ENCODE results near the gene FEM1A. TPM values are rescaled to one million over a fixed set of nuclear protein-coding genes. Genes with fewer than 3 reads are reported as not detected.
"Not testable (repeated sequence)": the region's sequence is repeated elsewhere in the genome, so short reads cannot be mapped to it uniquely, and the experiment has no call there.

The FEM1A gene
- total RNA-seq, 1 donor from 2014 or later, result 47.0 TPM

DNA sequence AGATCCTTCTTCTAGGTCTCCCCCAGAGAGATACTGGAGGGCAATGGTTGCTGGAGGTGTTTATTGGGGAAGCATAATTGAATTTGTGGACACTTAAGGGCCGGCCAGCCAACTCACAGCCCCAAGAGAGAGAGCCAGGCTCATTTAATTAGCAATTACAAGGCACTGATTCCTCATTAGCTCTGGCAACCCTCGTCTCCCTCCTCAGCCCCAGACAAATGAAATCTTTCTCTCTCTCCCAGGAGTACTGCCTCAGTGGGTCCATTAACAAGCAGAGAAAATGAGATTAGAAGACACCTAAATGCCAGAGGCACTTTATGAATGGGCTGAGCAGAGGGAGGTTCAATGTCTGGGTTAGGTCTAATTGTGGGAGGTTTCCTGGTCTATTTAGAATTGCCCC, 19.0 kb upstream of the FEM1A start:
- no peak for ATAC-seq
- intact Hi-C loops (cut with DNase I), result no loop called here

DNA sequence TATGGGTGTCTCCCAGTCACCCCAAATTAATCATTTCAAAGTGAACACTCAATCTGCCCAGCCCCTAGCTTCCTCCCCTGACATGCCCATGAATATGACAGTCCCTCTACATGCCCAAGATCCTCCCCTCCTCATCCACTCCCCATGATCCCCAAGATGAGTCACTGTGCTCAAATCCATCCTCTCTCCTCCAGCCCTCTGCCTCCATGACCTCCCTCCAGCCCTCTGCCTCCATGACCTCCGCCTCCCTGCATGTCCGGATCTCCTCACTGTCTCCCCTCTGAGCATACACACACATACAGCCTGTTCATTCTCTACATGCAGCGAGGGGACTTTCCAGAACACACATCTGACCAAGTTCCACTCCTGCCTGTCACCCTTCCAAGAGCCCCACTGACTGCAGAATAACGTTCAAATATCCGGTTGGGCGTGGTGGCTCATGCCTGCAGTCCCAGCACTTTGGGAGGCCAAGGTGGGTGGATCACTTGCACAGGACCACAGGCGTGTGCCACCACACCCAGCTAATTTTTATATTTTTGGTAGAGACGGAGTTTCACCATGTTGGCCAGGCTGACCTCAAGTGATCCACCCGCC, 18.4 kb upstream of the FEM1A start:
- DNase-seq (ENCODE audit: missing footprints), result no peak
- intact Hi-C loops (cut with DNase I), result no loop called here
- ATAC-seq, result no peak

More for the DNA sequence above, 19.0 kb upstream of the FEM1A start:
- no peak for DNase-seq (ENCODE audit: missing footprints)

DNA sequence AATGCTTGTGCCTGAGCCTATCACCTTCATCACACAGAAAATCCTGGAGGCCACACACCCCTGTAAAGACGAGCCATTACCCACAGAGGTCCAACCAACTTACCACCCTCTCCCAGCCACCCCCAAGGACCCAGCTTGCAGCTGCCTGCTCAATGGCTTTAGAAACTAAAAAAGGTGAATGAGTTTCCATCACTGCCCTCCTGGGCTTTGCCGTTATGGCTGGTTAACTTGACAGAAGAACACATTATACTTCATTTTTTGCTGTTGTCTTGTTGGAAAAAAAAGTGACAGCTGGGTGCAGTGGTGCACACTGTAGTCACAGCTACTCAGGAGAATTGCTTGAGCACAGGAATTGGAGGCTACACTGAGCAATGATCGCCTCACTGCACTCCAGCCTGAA, 17.4 kb upstream of the FEM1A start:
- DNase-seq (ENCODE audit: missing footprints) (no peak), ATAC-seq (no peak)
- intact Hi-C loops (cut with DNase I), result no loop called here

DNA sequence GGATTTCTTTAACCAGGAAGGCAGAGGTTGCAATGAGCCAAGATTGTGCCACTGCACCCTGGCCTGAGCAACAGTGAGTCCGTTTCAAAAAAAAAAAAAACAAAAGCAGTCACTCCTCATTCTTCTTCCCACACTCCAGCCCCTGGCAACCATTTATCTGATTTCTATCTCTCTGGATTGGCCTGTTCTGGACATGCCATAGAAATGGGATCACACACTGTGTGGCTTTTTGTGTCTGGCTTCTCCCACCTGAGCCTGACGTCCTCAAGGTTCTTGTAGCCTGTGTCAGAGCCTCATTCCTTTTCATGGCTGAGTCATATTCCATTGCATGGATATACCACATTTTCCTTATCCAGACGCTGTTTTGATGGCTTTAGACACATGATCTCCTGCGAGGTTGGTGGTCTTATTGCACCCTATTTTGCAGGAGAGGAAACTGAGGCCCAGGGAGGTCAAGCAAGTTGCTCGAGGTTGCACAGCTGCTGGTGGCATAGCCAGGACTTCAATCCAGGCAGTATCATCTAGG, 15.8 kb upstream of the FEM1A start:
- DNase-seq (ENCODE audit: missing footprints) (no peak), ATAC-seq (no peak)
- intact Hi-C loops (cut with DNase I), result no loop called here

DNA sequence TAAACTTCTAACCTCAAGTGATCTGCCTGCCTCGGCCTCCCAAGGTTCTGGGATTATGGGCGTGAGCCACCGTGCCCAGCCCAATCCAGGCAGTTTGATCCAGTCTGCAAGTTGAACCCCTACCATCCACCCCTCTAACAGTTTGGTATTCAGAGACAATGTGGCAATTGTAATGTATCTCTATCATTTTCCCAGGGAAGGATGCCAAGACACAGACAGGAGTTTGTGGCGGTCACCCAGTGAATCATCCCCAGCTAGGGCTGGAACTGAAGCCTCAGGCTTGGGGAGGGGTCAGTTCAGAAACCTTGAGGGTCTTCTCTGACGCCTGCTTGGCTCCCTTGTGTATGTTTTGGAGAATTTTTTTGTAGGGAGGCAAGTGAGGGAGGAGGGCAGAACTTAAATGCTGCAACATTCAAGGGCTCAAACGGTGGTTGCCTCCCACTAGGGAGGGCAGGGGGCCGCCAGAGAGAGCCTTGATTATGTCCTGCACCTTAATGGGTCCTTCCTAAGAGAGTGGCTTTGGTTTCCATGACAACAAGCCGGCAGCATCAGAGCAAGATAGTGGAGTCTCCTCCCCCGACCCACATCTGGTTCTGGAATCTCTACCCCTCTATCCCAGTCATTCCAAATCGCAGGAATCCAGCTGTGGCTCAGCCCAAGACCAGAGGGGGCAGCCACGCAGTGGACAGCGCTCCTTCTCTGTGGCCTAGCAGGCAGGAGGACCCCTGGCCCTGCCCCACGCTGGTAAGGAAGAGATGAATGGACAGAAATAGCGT, 14.9 kb upstream of the FEM1A start:
- no peak for DNase-seq (ENCODE audit: missing footprints)
- intact Hi-C loops (cut with DNase I), result no loop called here
- ATAC-seq, result no peak

DNA sequence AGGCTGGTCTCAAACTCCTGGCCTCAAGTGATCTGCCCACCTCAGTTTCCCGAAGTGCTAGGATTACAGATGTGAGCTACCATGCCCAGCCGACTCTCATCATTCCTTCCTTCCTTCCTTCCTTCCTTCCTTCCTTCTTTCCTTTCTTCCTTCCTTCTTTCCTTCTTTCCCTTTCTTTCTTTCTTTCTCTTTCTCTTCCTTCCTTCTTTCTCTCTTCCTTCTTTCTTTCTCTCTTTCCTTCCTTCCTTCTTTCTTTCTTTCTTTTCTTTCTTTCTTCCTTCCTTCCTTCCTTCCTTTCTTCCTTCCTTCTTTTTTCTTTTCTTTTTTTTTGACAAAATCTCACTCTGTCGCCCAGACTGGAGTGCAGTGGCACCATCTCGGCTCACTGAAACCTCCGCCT, 13.4 kb upstream of the FEM1A start:
- intact Hi-C loops (cut with DNase I); ATAC-seq; DNase-seq (ENCODE audit: missing footprints): not testable (repeated sequence)

DNA sequence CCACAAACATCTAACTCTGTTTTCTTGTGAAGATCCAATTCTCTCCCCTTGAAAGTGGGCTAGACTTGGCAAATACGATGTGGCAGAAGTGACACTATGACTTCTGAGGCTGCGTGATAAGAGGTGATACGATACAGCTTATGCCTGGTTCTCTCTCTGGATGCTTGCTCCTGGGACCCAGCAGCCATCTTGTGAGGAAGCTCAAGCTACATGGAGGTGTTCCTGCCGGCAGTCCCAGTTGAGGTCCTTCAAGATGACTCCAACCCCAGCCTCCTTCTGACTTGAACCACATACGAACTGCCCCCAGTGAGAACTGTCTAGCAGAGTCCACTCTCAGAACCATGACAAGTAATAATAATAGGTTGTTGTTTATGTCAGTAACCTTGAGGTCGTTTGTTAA, 10.7 kb upstream of the FEM1A start:
- intact Hi-C loops (cut with DNase I), result no loop called here
- DNase-seq (ENCODE audit: missing footprints) (no peak), ATAC-seq (no peak)

DNA sequence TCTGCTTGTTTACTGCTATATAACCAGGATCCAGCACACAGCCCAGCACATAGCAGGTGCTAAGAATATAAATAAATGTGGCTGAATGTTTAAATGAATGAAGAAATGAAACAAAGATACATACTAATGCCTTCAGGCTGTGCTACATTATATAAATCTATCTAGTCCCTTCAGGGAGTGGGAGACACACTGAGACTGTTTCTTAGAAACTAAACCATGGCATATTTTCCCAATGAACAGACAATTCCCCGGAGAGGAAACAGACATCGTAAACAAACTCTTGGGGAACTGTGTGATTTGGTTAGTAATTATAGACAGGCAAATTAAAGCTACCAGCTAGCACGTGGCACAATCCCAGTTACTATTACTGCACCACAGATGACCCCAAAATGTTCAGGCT, 9.7 kb upstream of the FEM1A start:
- DNase-seq (ENCODE audit: missing footprints) (no peak), ATAC-seq (no peak)
- intact Hi-C loops (cut with DNase I), result no loop called here

DNA sequence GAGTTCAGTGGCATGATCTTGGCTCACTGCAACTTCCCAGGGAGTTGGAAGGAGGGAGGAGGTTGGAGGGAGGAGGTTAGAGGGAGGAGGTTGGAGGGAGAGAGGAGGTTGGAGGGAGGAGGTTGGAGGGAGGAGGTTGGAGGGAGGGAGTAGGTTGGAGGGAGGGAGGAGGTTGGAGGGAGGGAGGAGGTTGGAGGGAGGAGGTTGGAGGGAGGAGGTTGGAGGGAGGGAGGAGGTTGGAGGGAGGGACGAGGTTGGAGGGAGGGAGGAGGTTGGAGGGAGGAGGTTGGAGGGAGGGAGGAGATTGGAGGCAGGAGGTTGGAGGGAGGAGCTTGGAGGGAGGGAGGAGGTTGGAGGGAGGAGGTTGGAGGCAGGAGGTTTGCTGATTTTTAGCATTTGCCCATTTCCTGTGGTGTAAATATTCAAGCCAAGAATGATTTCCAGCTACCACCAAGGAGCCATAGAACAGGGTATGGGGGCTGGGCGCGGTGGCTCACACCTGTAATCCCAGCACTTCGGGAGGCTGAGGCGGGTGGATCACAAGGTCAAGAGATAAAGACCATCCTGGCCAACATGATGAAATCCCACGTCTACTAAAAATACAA, 5.0 kb upstream of the FEM1A start:
- ATAC-seq; intact Hi-C loops (cut with DNase I); DNase-seq (ENCODE audit: missing footprints): not testable (repeated sequence)

DNA sequence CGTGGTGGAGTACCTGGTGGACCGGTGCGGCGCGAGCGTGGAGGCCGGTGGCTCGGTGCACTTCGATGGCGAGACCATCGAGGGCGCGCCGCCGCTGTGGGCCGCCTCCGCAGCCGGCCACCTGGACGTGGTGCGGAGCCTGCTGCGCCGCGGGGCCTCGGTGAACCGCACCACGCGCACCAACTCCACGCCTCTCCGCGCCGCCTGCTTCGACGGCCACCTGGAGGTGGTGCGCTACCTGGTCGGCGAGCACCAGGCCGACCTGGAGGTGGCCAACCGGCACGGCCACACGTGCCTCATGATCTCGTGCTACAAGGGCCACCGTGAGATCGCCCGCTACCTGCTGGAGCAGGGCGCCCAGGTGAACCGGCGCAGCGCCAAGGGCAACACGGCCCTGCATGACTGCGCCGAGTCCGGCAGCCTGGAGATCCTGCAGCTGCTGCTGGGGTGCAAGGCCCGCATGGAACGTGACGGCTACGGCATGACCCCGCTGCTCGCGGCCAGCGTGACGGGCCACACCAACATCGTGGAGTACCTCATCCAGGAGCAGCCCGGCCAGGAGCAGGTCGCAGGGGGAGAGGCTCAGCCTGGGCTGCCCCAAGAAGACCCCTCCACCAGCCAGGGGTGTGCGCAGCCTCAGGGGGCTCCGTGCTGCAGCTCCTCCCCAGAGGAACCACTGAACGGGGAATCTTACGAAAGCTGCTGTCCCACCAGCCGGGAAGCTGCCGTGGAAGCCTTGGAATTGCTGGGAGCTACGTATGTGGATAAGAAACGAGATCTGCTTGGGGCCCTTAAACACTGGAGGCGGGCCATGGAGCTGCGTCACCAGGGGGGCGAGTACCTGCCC, 708 bp downstream of the FEM1A start:
- ATAC-seq; DNase-seq (ENCODE audit: missing footprints); intact Hi-C loops (cut with DNase I): not testable (repeated sequence)

DNA sequence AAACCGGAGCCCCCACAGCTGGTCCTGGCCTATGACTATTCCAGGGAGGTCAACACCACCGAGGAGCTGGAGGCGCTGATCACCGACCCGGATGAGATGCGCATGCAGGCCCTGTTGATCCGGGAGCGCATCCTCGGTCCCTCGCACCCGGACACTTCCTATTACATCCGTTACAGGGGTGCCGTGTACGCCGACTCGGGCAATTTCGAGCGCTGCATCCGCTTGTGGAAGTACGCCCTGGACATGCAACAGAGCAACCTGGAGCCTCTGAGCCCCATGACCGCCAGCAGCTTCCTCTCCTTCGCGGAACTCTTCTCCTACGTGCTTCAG, 1.3 kb downstream of the FEM1A start:
- intact Hi-C loops (cut with DNase I), result not testable (repeated sequence)

DNA sequence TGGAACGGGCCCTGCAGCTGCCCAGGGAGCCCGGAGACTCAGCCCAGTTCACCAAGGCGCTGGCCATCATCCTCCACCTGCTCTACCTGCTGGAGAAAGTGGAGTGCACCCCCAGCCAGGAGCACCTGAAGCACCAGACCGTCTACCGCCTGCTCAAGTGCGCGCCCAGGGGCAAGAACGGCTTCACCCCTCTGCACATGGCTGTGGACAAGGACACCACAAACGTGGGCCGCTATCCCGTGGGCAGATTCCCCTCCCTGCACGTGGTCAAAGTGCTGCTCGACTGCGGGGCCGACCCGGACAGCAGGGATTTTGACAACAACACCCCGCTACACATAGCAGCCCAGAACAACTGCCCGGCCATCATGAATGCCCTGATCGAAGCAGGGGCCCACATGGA, 1.7 kb downstream of the FEM1A start:
- DNase-seq (ENCODE audit: missing footprints); intact Hi-C loops (cut with DNase I); ATAC-seq: not testable (repeated sequence)

More for the DNA sequence above, 1.3 kb downstream of the FEM1A start:
- not testable (repeated sequence) for DNase-seq (ENCODE audit: missing footprints); ATAC-seq

DNA sequence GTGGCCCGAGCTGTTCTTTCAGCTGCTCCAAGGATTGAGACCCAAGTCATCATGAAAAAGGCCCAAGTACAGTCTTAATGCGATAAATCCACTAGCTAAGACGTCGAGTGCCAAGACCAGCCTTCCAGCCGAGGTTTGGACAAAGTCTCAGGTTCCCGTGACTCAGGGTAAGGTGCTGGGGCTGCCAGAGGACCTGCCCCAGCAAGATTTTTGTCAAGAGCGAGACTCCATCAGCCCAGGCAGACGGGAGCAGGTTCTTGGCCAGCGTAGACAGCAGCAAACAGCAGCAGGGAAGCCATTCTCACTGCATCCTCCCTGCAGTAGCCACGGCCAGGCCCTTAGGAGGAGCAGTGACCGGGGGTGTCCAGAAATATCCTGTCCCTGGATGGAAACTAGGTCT, 3.4 kb downstream of the FEM1A start:
- intact Hi-C loops (cut with DNase I), result no loop called here
- ATAC-seq (no peak), DNase-seq (ENCODE audit: missing footprints) (no peak)

DNA sequence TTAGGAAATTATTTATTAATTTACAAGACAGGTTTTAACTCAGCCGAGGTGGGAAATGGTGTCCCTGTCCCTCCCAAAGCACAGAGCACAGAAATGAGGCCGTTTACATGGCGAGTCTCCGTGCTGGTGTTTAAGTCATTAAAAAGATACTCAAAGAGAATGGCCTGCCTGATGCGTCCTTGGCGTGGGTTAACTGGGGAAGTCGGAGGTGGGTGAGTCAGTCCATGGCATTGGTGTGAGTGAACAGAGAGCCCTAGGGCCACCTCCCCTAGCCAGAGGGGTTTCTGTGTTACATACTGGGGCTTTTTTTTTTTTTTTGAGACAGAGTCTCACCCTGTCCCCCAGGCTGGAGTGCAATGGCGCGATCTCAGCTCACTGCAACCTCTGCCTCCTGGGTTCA, 3.9 kb downstream of the FEM1A start:
- ATAC-seq, result no peak
- intact Hi-C loops (cut with DNase I), result no loop called here
- DNase-seq (ENCODE audit: missing footprints), result no peak

DNA sequence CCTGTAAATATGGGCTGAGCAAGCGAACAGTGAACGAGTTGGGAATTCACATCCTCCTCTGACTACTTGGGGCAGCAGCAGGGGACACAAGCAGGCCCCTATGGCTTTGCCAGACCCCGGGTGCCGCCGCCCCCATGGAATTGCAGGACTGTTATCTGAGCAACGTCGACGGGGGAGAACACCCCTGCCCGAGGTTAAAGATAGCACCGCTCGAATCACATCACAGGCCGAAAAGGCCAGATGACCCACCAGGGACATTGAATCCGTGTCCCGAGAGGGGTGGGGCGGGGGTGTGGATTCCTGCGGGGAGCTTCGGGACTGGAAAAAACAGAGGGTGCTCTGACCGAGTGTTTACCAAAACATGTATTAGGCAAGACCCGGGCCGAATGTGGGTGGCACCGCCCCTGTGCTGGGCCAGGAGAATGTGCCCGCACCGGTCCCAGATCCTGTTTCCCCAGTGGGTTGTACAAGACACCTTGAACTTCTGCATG, 9.1 kb downstream of the FEM1A start:
- DNase-seq (ENCODE audit: missing footprints), result no peak
- intact Hi-C loops (cut with DNase I), result no loop called here
- peak; percentile 61 for ATAC-seq

DNA sequence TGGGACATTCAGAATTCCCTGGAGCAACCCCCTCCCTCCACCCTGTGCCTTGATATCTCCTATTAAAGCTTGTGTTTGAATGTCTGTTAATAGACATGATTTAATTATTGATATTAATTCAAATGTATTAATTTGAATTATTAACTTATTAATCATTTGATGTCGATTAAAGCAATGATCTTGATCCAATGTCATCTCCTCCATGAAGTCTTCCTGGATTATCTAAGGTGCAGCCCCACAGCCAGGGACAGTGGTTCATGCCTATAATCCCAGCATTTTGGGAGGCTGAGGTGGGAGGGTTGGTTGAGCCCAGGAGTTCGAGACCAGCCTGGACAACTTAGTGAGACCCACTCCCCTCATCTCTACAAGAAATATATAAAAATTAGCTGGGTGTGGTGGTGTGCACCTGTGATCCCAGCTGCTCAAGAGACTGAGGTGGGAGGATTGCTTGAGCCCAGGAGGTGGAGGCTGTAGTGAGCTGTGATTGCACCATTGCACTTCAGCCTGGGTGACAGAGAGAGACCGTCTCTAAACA, 9.6 kb downstream of the FEM1A start:
- intact Hi-C loops (cut with DNase I), result no loop called here
- DNase-seq (ENCODE audit: missing footprints) (no peak), ATAC-seq (no peak)

DNA sequence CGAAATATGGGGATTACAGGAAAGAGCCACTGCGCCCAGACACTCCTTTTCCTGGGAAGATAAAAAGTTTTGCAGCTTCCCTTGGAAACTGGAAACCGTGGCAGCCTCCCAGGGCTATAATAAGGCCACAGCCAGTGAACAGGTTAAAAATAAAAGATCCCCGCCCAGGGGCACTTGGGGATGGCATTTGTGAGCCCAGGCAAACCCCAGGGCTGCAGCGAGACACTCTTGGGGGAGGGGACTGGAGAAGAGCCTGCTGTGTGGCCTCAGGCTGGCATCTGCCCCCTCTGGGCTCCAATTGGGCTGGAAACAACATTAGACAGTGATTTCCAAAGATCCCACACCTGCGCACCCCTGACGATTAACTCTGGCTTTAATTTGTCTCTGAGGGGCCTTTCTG, 11.2 kb downstream of the FEM1A start:
- peak; percentile 84 for ATAC-seq
- intact Hi-C loops (cut with DNase I), result no loop called here
- no peak for DNase-seq (ENCODE audit: missing footprints)
